Lung (tissue), 12 donors: ENCODE data around the gene TENM3. TPM values are rescaled to one million over a fixed set of nuclear protein-coding genes. Genes with fewer than 3 reads are reported as not detected.

Source experiments
- ATAC-seq: fragments of 200-7000 bp; cut with Tn5 transposase; one replicate; pipeline ENCODE4 v1.9.1; 2020; ENCODE audit warnings: moderate number of reproducible peaks; ENCODE audit not compliant: insufficient read depth, low FRiP score
- DNase-seq, 3 donors: peaks; one replicate each; pipeline ENCODE4 v3.0.0-alpha.2; 2013 to 2017
- H3K27ac ChIP-seq, 2 donors: one replicate each; pipeline ENCODE4 v1.5.1; 2013; ENCODE audit warnings: mild to moderate bottlenecking in 2 of 2, moderate library complexity in 2 of 2, control low read depth in 1 of 2, inconsistent platforms in 1 of 2, low read depth in 1 of 2, low read length in 1 of 2
- H3K27me3 ChIP-seq, 3 donors: one replicate each; pipeline ENCODE4 v1.5.1; 2013; ENCODE audit warnings: low read length in 2 of 3; ENCODE audit not compliant: control insufficient read depth in 3 of 3, insufficient read depth in 3 of 3
- H3K36me3 ChIP-seq, 4 donors: one replicate each; pipeline ENCODE4 v1.5.1; 2013; ENCODE audit warnings: low read length in 4 of 4, mild to moderate bottlenecking in 1 of 4, moderate library complexity in 1 of 4; ENCODE audit not compliant: control insufficient read depth in 4 of 4, insufficient read depth in 4 of 4
- H3K4me1 ChIP-seq, 5 donors: one replicate each; pipeline ENCODE4 v1.5.1; 2013; ENCODE audit warnings: low read length in 5 of 5, mild to moderate bottlenecking in 2 of 5, moderate library complexity in 1 of 5; ENCODE audit not compliant: control insufficient read depth in 5 of 5, insufficient read depth in 5 of 5
- H3K4me3 ChIP-seq: one replicate; pipeline ENCODE4 v1.5.1; 2013; ENCODE audit warnings: mild to moderate bottlenecking, control low read depth, moderate library complexity
- H3K9ac ChIP-seq, 2 donors: one replicate each; pipeline ENCODE4 v1.5.1; 2013; ENCODE audit warnings: low read length in 2 of 2, control low read depth in 1 of 2; ENCODE audit not compliant: insufficient read depth in 1 of 2
- H3K9me3 ChIP-seq, 4 donors: one replicate each; pipeline ENCODE4 v1.5.1; 2013; ENCODE audit warnings: low read length in 3 of 4, mild to moderate bottlenecking in 1 of 4, moderate library complexity in 1 of 4; ENCODE audit not compliant: control insufficient read depth in 4 of 4, insufficient read depth in 3 of 4
- CTCF ChIP-seq: IDR thresholded peaks from 2 replicates; pipeline ENCODE4 v1.5.1; 2012; ENCODE audit warnings: mild to moderate bottlenecking; ENCODE audit errors: control extremely low read depth, extremely low read depth
- WGBS, 2 donors: extraction: QIAGEN DNeasy Blood & Tissue Kit; methylation state at CpG; one replicate each; pipeline ENCODE4 v1.1.7; 2013; 5-methylcytosine and 5-hydroxymethylcytosine counted together
- polyA plus RNA-seq, 2 donors: library from polyadenylated mRNA; stranded (reverse); fragments of 200-250 nt; gene quantifications; one replicate each; pipeline ENCODE4 v1.2.1, GENCODE V29; 2013
- total RNA-seq, 2 donors: library from RNA; depleted of rRNA in 1 of 2; stranded (reverse); fragments of >200 nt in 1 of 2; gene quantifications; one replicate each; pipeline ENCODE4 v1.2.1, GENCODE V29; 2014 to 2021
- donor health status: control.
- donor health status: control.
- donor health status: Bipolar disorder and iron deficiency.
- donor health status: healthy.
- donor health status: DM: yes; HTN: yes; CAD: no.

TENM3 gene
- total and polyA plus RNA-seq, 4 donors = 0.14 to 5.3 (median 2.2) TPM

- H3K4me3 ChIP-seq = no peak overlapping the region
- peak; percentile 27 to 61 (median 58) for DNase-seq
- peaks cover 0 to 5% (median 0%) of the 10 kb centered on the region in 5 donors for H3K4me1 ChIP-seq
- H3K9ac ChIP-seq = no peak overlapping the region
- no peak for ATAC-seq
- 46 to 49% methylated on average over 6 of the region's 6 CpGs for WGBS, 2 donors
- TF ChIP-seq CTCF = no peak
- H3K27me3 ChIP-seq = peaks cover 0 to 43% (median 20%) of the 10 kb centered on the region in 3 donors
- no peaks in the 10 kb centered on the region for H3K9me3 ChIP-seq
- H3K36me3 ChIP-seq = no peaks in the 10 kb centered on the region
- H3K27ac ChIP-seq = no peak overlapping the region
Observed at GRCh38 chr4:182575225-182575624, 332.0 kb downstream of the TENM3 start.

- Histone ChIP-seq H3K4me1 (peaks cover 0 to 5% (median 0%) of the 10 kb centered on the region in 5 donors), H3K36me3 (no peaks in the 10 kb centered on the region), H3K4me3 (no peak overlapping the region), H3K27me3 (peaks cover 0 to 45% (median 23%) of the 10 kb centered on the region in 3 donors), H3K27ac (no peak overlapping the region), H3K9ac (no peak overlapping the region), H3K9me3 (no peaks in the 10 kb centered on the region)
- no peak for TF ChIP-seq CTCF
- WGBS, 2 donors = 66 to 68% methylated on average over 12 of the region's 12 CpGs
- DNase-seq = no peak
- no peak for ATAC-seq
Observed at GRCh38 chr4:182576601-182577289, 333.5 kb downstream of the TENM3 start.

GRCh38 chr4:182577411-182577810 is 334.2 kb downstream of the TENM3 start:
- no peak for TF ChIP-seq CTCF
- 53 to 81% methylated on average over 5 of the region's 5 CpGs for WGBS, 2 donors
- Histone ChIP-seq H3K4me3 (no peak overlapping the region), H3K27me3 (peaks cover 0 to 45% (median 26%) of the 10 kb centered on the region in 3 donors), H3K9me3 (no peaks in the 10 kb centered on the region), H3K36me3 (no peaks in the 10 kb centered on the region), H3K4me1 (peaks cover 0 to 5% (median 0%) of the 10 kb centered on the region in 5 donors), H3K27ac (no peak overlapping the region), H3K9ac (no peak overlapping the region)
- ATAC-seq (no peak), DNase-seq (no peak)
